ENCODE data around the gene DLGAP3. TPM values are rescaled to one million over a fixed set of nuclear protein-coding genes. Genes with fewer than 3 reads are reported as not detected.

The DLGAP3 gene
- total and polyA plus RNA-seq, 2 of the 13 experiments (the other 11 are each of a cell fraction or from before 2014, with no cell fraction given), result 0.03 to 0.04 TPM

- TF ChIP-seq, protein P1, sequence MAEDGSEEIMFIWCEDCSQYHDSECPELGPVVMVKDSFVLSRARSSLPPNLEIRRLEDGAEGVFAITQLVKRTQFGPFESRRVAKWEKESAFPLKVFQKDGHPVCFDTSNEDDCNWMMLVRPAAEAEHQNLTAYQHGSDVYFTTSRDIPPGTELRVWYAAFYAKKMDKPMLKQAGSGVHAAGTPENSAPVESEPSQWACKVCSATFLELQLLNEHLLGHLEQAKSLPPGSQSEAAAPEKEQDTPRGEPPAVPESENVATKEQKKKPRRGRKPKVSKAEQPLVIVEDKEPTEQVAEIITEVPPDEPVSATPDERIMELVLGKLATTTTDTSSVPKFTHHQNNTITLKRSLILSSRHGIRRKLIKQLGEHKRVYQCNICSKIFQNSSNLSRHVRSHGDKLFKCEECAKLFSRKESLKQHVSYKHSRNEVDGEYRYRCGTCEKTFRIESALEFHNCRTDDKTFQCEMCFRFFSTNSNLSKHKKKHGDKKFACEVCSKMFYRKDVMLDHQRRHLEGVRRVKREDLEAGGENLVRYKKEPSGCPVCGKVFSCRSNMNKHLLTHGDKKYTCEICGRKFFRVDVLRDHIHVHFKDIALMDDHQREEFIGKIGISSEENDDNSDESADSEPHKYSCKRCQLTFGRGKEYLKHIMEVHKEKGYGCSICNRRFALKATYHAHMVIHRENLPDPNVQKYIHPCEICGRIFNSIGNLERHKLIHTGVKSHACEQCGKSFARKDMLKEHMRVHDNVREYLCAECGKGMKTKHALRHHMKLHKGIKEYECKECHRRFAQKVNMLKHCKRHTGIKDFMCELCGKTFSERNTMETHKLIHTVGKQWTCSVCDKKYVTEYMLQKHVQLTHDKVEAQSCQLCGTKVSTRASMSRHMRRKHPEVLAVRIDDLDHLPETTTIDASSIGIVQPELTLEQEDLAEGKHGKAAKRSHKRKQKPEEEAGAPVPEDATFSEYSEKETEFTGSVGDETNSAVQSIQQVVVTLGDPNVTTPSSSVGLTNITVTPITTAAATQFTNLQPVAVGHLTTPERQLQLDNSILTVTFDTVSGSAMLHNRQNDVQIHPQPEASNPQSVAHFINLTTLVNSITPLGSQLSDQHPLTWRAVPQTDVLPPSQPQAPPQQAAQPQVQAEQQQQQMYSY (CRISPR knock-in tag; IDR thresholded peaks at IDR 0.05), result no peak
- TF ChIP-seq, protein P2, sequence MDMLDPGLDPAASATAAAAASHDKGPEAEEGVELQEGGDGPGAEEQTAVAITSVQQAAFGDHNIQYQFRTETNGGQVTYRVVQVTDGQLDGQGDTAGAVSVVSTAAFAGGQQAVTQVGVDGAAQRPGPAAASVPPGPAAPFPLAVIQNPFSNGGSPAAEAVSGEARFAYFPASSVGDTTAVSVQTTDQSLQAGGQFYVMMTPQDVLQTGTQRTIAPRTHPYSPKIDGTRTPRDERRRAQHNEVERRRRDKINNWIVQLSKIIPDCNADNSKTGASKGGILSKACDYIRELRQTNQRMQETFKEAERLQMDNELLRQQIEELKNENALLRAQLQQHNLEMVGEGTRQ (IDR thresholded peaks at IDR 0.05; ENCODE audit: low read depth, low read length), result no peak
- TF ChIP-seq, protein P2 (CRISPR knock-in tag; IDR thresholded peaks at IDR 0.05; ENCODE audit: borderline replicate concordance), result no peak
- TF ChIP-seq, protein P3, sequence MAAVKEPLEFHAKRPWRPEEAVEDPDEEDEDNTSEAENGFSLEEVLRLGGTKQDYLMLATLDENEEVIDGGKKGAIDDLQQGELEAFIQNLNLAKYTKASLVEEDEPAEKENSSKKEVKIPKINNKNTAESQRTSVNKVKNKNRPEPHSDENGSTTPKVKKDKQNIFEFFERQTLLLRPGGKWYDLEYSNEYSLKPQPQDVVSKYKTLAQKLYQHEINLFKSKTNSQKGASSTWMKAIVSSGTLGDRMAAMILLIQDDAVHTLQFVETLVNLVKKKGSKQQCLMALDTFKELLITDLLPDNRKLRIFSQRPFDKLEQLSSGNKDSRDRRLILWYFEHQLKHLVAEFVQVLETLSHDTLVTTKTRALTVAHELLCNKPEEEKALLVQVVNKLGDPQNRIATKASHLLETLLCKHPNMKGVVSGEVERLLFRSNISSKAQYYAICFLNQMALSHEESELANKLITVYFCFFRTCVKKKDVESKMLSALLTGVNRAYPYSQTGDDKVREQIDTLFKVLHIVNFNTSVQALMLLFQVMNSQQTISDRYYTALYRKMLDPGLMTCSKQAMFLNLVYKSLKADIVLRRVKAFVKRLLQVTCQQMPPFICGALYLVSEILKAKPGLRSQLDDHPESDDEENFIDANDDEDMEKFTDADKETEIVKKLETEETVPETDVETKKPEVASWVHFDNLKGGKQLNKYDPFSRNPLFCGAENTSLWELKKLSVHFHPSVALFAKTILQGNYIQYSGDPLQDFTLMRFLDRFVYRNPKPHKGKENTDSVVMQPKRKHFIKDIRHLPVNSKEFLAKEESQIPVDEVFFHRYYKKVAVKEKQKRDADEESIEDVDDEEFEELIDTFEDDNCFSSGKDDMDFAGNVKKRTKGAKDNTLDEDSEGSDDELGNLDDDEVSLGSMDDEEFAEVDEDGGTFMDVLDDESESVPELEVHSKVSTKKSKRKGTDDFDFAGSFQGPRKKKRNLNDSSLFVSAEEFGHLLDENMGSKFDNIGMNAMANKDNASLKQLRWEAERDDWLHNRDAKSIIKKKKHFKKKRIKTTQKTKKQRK (IDR thresholded peaks at IDR 0.05; ENCODE audit: low read length), result no peak
- TF ChIP-seq IRX3 (CRISPR knock-in tag; IDR thresholded peaks at IDR 0.05; ENCODE audit: borderline replicate concordance, low read depth), result no peak
- no peak for TF ChIP-seq POLR2AphosphoS2 (IDR thresholded peaks at IDR 0.05; ENCODE audit: low read depth, low read length)
- TF ChIP-seq, protein P4, sequence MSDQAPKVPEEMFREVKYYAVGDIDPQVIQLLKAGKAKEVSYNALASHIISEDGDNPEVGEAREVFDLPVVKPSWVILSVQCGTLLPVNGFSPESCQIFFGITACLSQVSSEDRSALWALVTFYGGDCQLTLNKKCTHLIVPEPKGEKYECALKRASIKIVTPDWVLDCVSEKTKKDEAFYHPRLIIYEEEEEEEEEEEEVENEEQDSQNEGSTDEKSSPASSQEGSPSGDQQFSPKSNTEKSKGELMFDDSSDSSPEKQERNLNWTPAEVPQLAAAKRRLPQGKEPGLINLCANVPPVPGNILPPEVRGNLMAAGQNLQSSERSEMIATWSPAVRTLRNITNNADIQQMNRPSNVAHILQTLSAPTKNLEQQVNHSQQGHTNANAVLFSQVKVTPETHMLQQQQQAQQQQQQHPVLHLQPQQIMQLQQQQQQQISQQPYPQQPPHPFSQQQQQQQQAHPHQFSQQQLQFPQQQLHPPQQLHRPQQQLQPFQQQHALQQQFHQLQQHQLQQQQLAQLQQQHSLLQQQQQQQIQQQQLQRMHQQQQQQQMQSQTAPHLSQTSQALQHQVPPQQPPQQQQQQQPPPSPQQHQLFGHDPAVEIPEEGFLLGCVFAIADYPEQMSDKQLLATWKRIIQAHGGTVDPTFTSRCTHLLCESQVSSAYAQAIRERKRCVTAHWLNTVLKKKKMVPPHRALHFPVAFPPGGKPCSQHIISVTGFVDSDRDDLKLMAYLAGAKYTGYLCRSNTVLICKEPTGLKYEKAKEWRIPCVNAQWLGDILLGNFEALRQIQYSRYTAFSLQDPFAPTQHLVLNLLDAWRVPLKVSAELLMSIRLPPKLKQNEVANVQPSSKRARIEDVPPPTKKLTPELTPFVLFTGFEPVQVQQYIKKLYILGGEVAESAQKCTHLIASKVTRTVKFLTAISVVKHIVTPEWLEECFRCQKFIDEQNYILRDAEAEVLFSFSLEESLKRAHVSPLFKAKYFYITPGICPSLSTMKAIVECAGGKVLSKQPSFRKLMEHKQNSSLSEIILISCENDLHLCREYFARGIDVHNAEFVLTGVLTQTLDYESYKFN (CRISPR knock-in tag; conservative IDR thresholded peaks at IDR 0.05), result no peak
- TF ChIP-seq CBX2 (IDR thresholded peaks at IDR 0.05; ENCODE audit: low read depth, low read length), result no peak
- TF ChIP-seq CBX2 (CRISPR knock-in tag; IDR thresholded peaks at IDR 0.05; ENCODE audit: low read depth), result no peak
- TF ChIP-seq ZNF614 (CRISPR knock-in tag; IDR thresholded peaks at IDR 0.05; ENCODE audit: borderline replicate concordance), result no peak
- no peak for TF ChIP-seq ZBTB3 (CRISPR knock-in tag; IDR thresholded peaks at IDR 0.05; ENCODE audit: borderline replicate concordance, low read depth)
- TF ChIP-seq, protein P5, sequence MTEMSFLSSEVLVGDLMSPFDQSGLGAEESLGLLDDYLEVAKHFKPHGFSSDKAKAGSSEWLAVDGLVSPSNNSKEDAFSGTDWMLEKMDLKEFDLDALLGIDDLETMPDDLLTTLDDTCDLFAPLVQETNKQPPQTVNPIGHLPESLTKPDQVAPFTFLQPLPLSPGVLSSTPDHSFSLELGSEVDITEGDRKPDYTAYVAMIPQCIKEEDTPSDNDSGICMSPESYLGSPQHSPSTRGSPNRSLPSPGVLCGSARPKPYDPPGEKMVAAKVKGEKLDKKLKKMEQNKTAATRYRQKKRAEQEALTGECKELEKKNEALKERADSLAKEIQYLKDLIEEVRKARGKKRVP (CRISPR knock-in tag; IDR thresholded peaks at IDR 0.05), result no peak
- no peak for TF ChIP-seq ZNF564 (CRISPR knock-in tag; IDR thresholded peaks at IDR 0.05)
- no peak for TF ChIP-seq ZNF10 (CRISPR knock-in tag; IDR thresholded peaks at IDR 0.05; ENCODE audit: borderline replicate concordance, low read depth)
- TF ChIP-seq THAP11 (CRISPR knock-in tag; IDR thresholded peaks at IDR 0.05), result no peak
Measured at GRCh38 chr1:34911465-34911864, 18.0 kb downstream of the DLGAP3 start (continued).

Data from HepG2 (cell line).